Measurements from ENCODE around the gene FAHD1.
"Not testable (repeated sequence)": the region's sequence is repeated elsewhere in the genome, so short reads cannot be mapped to it uniquely, and the experiment has no call there.

FAHD1 gene

GRCh38 chr16:1857433-1858097 lies 30.6 kb downstream of the FAHD1 start:
- DNase-seq = no peak

- no peak for DNase-seq
Measured at GRCh38 chr16:1858189-1858865, 31.3 kb downstream of the FAHD1 start.

GRCh38 chr16:1859650-1860049 lies 32.6 kb downstream of the FAHD1 start:
- DNase-seq = no peak

- no peak for DNase-seq
Measured at GRCh38 chr16:1861730-1862129, 34.7 kb downstream of the FAHD1 start.

- DNase-seq = no peak
Measured at GRCh38 chr16:1862394-1862793, 35.4 kb downstream of the FAHD1 start.

- no peak for DNase-seq
Measured at GRCh38 chr16:1863681-1864460, 36.9 kb downstream of the FAHD1 start.

- DNase-seq = no peak
Measured at GRCh38 chr16:1865902-1866690, 39.1 kb downstream of the FAHD1 start.

GRCh38 chr16:1870365-1871082 lies 43.5 kb downstream of the FAHD1 start:
- DNase-seq = no peak

GRCh38 chr16:1871974-1872635 lies 45.1 kb downstream of the FAHD1 start, which contains the start of gene MEIOB:
MEIOB (minus strand) TSS chr16:1872164; CDS start chr16:1868175, 3,989 bp downstream.
- DNase-seq = no peak

GRCh38 chr16:1874854-1875253 lies 47.8 kb downstream of the FAHD1 start:
- DNase-seq = no peak

GRCh38 chr16:1876066-1876465 lies 49.1 kb downstream of the FAHD1 start:
- not testable (repeated sequence) for DNase-seq

- DNase-seq = no peak
Measured at GRCh38 chr16:1876468-1876867, 49.5 kb downstream of the FAHD1 start.

- DNase-seq = no peak
Measured at GRCh38 chr16:1877089-1877488, 50.1 kb downstream of the FAHD1 start.

- no peak for DNase-seq
Measured at GRCh38 chr16:1877804-1878203, 50.8 kb downstream of the FAHD1 start.

GRCh38 chr16:1878256-1878655 lies 51.2 kb downstream of the FAHD1 start:
- DNase-seq = no peak
